Right lobe of liver (tissue), 4 donors: ENCODE measurements around the gene CC2D1A.

Source experiments
- POLR2A ChIP-seq: fragments of 450-650 bp; IDR thresholded peaks from one replicate; pipeline ENCODE4 v1.6.1; 2017; ENCODE audit warnings: antibody characterized with exemption, mild to moderate bottlenecking
- TF ChIP-seq, protein P1 (sequence below), 4 donors: fragments of 200-600 bp in 3 of 4; fragments of 450-650 bp in 1 of 4; IDR thresholded peaks; one replicate each; pipeline versions ENCODE4 v1.5.1 to v1.8.0; 2016 to 2022; ENCODE audit warnings: antibody characterized with exemption in 4 of 4, mild to moderate bottlenecking in 2 of 4
- donor health status: DM: no; HTN: no; CAD: no.
- donor health status: DM: no; HTN: no; CAD: no.
- donor health status: DM: no; HTN: yes; CAD: no.

DNA sequence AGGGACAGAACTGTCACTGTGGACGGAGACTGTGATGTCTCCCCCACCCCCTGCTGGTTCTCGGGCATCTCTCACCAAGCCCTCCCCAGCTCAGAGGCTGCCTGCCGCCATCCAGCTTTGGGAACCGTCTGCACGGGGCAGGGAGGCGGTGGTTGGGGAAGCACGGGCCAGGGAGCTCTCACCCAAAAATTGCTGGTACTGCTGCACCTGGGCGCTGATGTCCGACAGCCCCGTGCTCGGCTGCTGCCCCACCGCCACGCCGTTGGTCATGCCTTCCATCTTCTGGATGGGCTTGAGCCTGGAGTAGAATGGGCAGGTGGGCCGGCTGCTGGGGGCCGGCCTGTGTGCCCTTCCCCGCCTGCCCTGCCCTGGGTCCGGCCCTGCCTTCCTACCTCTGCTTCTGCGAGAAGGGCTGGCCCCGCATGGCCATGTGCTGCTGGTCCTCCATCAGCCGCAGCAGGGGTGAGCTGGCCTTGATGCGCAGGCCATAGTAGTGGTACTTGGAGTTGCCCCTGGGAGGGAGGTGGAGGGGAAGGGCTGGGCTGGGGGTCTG is 62.5 kb downstream of the CC2D1A start:
- TF ChIP-seq POLR2A: no peak
- TF ChIP-seq, protein P1, sequence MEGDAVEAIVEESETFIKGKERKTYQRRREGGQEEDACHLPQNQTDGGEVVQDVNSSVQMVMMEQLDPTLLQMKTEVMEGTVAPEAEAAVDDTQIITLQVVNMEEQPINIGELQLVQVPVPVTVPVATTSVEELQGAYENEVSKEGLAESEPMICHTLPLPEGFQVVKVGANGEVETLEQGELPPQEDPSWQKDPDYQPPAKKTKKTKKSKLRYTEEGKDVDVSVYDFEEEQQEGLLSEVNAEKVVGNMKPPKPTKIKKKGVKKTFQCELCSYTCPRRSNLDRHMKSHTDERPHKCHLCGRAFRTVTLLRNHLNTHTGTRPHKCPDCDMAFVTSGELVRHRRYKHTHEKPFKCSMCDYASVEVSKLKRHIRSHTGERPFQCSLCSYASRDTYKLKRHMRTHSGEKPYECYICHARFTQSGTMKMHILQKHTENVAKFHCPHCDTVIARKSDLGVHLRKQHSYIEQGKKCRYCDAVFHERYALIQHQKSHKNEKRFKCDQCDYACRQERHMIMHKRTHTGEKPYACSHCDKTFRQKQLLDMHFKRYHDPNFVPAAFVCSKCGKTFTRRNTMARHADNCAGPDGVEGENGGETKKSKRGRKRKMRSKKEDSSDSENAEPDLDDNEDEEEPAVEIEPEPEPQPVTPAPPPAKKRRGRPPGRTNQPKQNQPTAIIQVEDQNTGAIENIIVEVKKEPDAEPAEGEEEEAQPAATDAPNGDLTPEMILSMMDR (IDR thresholded peaks at IDR 0.05): no peak
